HG03060 (cell line): ENCODE measurements around the gene LHX3.

Experiments
- ATAC-seq: cut with Tn5 transposase; IDR thresholded peaks from one replicate; pipeline ENCODE4 v1.9.1; 2021; ENCODE audit warnings: low read depth, moderate number of reproducible peaks; ENCODE audit not compliant: unreplicated experiment

Gene LHX3

DNA sequence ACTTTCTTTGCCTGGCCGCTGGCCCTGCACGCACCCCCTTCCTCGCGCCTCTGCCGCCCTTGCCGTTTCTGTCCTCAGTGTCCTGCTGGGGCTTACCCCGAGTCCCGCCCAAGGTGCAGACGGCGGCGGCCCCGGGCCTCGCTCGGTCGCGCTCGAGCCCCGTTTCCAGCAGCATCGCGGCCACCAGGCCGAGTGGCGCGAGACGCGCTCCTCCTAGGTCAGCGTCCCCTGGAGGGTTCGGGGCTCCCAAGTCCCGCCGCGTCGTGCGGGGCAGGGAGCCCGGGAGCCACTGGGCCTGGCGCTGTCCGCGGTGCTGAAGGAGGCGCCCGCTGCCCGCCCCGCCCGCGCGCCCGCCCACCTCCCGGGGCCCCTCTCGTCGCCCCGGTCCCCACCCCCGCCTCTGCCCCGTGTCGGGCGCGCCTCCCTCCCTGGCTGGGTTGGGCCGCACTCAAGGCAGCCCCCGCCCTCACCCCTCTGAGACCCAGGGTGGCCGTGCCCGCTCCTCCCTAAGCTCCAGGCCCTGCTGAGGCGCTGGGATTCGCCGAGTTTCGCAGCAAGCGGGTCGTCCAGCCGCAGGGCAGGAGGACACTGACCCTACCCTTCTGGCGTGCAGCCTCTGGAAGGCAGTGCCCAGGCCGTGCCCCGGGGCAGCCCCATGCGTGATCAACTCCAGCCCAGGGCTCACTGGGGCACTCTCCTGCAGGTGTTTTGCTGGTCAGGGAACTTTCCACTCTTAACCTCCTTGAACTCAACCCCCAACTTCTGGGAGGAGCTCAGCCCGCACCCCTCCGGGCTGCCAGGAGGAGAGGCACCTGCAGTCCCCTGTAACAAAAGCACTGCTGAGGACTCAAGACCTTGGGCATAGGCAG, at the start of gene LHX3:
TSS of gene LHX3 (minus strand) at position 291 of the 869 bp plus-strand sequence. CDS start at position 175, 116 bp downstream.
- ATAC-seq: no peak

GRCh38 chr9:136253246-136254130, 48.6 kb upstream of the LHX3 start:
- ATAC-seq: no peak

- ATAC-seq: no peak
Measured at GRCh38 chr9:136252846-136253245, 47.9 kb upstream of the LHX3 start.

DNA sequence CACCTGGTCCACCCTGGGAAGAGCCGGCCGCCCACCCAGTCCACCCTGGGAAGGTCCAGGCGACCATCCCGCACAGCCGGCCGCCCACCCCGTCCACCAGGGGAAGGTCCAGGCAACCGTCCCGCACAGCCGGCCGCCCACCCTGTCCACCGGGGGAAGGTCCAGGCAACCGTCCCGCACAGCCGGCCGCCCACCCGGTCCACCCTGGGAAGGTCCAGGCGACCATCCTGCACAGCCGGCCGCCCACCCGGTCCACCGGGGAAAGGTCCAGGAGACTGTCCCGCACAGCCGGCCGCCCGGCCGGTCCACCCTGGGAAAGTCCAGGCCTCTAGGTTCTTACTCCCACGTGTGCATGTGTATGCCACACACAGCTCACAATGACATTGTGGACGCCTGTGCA, 47.4 kb upstream of the LHX3 start:
- ATAC-seq: no peak

GRCh38 chr9:136251264-136252115, 46.6 kb upstream of the LHX3 start:
- ATAC-seq: no peak

DNA sequence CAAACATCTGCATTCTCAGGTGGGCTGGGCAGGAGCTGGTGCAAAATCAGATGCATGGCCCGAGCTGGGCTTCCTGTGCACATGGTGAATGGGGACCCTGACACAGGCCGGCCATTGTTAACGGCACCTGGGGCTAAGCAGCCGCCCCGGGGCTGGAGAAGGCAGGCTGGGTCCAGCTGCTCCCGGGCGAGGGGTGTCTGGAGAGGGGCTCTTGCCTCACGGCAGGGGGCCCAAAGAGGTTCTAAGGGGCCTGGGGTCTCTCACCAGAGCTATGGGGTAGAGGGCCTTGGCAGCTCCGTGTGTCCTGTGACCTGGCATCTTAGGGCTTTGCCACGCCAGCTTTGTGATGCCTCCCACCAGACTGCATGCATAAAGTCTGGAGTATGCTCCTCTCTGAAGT, 45.7 kb upstream of the LHX3 start:
- ATAC-seq: no peak

- no peak for ATAC-seq
Measured at GRCh38 chr9:136249877-136250559, 45.1 kb upstream of the LHX3 start.

DNA sequence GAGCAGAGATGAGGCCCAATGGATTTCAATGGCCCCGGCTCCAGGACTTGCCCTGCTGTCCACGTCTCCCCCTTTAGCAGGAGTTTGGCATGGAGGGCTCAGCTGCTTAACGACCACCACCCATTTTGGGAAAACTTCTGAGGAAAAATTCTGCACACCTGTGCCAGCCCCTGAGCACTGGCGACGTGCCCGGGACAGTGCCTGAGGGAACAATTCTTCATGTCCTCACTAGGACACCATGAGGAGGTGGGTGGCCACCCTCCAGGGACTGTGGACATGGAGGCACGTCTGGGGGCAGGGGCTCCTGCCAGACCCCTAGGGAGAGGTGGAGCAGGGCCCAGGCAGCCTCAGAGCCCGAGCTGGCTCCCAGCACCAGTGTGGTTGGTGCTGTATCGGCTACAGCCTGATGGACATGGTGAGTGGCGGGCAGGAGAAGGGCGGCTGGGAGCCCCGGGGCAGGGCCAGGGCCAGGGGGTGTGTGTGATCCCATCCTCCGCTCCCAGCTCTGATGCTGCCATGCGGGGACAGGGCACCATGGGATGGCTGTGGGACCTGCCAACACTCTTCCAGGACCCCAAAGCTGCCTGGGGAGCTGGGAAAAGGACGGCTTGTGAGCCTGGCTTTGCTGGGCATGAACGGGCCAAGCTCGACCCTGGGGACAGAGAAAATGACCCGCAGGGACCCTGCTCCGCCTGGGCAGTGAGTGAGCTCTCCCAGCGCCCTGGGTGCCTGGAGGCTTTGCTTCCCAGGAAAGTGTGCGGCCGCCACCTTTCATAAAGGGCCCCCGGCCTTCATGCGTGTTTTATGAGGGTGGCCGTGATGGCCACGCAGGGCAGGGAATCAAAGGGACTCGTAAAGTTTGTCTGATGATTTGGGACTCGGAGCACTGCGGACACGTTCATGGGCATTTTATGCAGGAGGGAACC, 44.3 kb upstream of the LHX3 start:
- ATAC-seq: no peak

GRCh38 chr9:136247947-136248637, 43.2 kb upstream of the LHX3 start:
- no peak for ATAC-seq

DNA sequence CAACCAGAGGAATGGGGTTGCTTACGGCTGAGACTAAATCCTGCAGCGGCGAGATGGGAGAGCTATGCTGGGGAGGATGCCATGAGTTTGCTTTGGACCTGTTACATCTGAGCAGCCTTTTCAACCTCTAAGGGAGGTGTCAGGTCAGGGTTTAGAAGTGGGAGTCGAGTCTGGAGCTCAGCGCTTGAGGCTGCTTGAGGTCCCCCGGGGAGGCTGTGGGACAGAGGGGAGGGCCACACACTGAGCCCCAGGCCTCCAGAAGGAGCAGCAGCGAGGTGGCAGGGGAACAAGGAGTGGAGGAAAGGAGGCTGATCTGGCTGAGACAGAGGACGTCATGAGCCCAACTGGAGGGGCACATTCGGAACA, 42.6 kb upstream of the LHX3 start:
- ATAC-seq: no peak

- ATAC-seq: no peak
Measured at GRCh38 chr9:136246849-136247550, 42.1 kb upstream of the LHX3 start.

GRCh38 chr9:136245219-136246150, 40.6 kb upstream of the LHX3 start, which contains the start of gene QSOX2:
Gene QSOX2 (minus strand): TSS chr9:136245812. CDS start chr9:136245803, 9 bp downstream.
- ATAC-seq: no peak

DNA sequence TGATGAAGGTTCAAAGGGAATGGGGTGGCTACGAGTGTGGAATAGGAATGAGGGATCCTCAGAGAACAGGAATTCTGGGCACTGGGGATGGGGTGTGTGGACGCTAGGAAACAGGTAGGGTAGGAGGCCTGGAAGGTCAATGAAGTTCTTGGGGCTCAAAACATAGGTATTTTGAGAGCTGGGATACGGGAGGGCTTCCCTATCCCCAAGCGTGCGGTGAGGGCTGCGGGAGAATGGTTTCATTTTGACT, 40.0 kb upstream of the LHX3 start:
- no peak for ATAC-seq

- no peak for ATAC-seq
Measured at GRCh38 chr9:136244122-136244968, 39.4 kb upstream of the LHX3 start.

DNA sequence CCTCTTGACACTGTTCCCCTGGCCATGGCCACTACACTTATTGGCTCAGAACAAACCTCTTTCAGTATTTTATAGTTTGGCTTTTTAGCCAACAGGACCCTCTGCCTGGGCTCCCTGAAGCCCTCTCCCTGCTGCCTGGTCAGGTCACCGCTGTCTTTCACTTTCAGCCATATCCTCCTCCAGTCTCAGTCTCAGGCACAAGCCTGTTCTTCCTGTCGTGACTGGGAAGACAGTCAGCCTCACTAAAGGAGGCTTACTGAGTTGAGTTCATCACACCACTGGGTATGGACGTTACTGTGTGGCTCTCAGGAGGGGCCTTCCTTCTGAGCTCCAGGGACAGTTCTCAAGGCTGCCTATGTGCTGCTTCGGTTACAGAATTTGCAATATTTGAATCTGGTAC, 38.7 kb upstream of the LHX3 start:
- no peak for ATAC-seq

DNA sequence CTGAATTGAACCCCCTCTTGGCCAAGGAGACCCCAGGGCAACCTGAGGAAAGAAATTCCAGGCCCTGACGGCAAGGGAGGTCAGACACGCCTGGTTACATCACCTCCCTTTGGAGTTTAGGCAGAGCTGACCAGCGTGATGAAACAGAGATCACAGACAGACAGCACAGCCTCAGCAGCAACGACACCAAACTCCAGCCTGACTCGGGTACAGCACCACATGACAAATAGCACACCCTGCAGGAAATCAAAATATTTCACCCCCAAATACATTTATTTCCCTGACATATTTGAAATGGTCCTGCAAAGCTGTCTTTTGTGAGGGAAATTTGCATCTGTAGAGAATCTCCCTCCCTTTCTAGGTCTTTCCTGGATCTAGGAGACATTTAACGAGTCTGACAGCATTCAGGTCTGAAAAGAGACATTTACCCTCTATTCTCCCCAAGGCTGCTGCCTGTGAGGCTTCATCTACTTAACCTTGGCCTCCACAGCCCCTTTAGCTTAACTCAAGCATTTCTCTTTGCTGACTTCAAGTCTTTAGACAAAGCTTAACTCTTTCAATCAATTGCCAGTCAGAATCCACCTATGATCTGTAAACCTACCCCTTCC, 38.1 kb upstream of the LHX3 start:
- ATAC-seq: no peak
